ENCODE measurements around the gene GAN.

DNA sequence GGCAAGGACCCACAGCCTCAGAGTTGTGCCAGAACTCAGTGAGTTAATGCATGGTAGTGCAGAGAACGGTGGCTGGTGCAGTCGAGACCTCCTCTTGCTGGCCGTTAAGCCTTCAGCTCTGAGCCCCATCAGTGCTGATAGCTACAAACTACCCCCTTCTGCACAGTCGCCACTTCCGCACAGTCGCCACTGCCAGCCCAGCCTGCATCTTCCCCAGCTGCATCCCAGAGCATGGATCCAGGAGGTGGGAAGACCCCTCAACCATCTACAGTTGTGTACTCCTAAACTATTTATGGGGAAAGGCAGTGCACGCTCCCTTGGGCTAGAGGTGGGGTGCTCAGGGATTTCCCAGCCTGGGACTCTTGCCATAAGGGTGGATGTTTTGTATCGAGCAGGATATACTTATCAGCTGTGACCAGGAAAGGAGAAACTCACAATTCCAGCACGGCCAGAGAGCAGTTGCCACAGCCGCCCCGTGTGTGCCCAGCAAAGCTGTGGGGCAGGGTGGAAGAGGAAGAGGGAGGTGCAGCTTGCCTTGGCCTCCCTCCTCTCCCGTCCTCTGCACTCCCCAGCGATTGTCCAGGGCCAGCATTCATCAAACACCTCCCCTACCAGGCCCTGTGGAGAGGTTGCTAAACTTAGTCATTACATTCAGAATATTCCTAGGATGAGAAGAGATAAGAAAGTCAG lies 80.3 kb downstream of the GAN start:
- no peak for TF ChIP-seq ZZZ3 (IDR thresholded peaks at IDR 0.05)
- no peak for TF ChIP-seq FOSL1 (tag; conservative IDR thresholded peaks at IDR 0.05)
- TF ChIP-seq SMARCE1 (IDR thresholded peaks at IDR 0.05) = no peak
- no peak for TF ChIP-seq SMAD3 (CRISPR knock-in tag; conservative IDR thresholded peaks at IDR 0.05)
- no peak for TF ChIP-seq SAP30 (IDR thresholded peaks at IDR 0.05; ENCODE audit: borderline replicate concordance, insufficient read depth, low read depth, low read length, poor library complexity, severe bottlenecking)
- TF ChIP-seq, protein P1, sequence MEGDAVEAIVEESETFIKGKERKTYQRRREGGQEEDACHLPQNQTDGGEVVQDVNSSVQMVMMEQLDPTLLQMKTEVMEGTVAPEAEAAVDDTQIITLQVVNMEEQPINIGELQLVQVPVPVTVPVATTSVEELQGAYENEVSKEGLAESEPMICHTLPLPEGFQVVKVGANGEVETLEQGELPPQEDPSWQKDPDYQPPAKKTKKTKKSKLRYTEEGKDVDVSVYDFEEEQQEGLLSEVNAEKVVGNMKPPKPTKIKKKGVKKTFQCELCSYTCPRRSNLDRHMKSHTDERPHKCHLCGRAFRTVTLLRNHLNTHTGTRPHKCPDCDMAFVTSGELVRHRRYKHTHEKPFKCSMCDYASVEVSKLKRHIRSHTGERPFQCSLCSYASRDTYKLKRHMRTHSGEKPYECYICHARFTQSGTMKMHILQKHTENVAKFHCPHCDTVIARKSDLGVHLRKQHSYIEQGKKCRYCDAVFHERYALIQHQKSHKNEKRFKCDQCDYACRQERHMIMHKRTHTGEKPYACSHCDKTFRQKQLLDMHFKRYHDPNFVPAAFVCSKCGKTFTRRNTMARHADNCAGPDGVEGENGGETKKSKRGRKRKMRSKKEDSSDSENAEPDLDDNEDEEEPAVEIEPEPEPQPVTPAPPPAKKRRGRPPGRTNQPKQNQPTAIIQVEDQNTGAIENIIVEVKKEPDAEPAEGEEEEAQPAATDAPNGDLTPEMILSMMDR (IDR thresholded peaks at IDR 0.05 in 2 of 3, conservative IDR thresholded peaks at IDR 0.05 in 1 of 3; ENCODE audit: insufficient read depth in 2 of 3, low read depth in 1 of 3, low read length in 3 of 3) = no peak
- TF ChIP-seq ZBTB1 (CRISPR knock-in tag; IDR thresholded peaks at IDR 0.05; ENCODE audit: borderline replicate concordance, low read depth) = no peak
- TF ChIP-seq TEAD1 (CRISPR knock-in tag; IDR thresholded peaks at IDR 0.05) = no peak
- TF ChIP-seq SIN3A (IDR thresholded peaks at IDR 0.05; ENCODE audit: borderline replicate concordance in 2 of 2, control insufficient read depth in 1 of 2, low read depth in 2 of 2, low read length in 2 of 2) = no peak
- TF ChIP-seq, protein P2, sequence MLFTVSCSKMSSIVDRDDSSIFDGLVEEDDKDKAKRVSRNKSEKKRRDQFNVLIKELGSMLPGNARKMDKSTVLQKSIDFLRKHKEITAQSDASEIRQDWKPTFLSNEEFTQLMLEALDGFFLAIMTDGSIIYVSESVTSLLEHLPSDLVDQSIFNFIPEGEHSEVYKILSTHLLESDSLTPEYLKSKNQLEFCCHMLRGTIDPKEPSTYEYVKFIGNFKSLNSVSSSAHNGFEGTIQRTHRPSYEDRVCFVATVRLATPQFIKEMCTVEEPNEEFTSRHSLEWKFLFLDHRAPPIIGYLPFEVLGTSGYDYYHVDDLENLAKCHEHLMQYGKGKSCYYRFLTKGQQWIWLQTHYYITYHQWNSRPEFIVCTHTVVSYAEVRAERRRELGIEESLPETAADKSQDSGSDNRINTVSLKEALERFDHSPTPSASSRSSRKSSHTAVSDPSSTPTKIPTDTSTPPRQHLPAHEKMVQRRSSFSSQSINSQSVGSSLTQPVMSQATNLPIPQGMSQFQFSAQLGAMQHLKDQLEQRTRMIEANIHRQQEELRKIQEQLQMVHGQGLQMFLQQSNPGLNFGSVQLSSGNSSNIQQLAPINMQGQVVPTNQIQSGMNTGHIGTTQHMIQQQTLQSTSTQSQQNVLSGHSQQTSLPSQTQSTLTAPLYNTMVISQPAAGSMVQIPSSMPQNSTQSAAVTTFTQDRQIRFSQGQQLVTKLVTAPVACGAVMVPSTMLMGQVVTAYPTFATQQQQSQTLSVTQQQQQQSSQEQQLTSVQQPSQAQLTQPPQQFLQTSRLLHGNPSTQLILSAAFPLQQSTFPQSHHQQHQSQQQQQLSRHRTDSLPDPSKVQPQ (CRISPR knock-in tag; IDR thresholded peaks at IDR 0.05; ENCODE audit: borderline replicate concordance) = no peak
- TF ChIP-seq SPI1 (IDR thresholded peaks at IDR 0.05; ENCODE audit: borderline replicate concordance, low read depth, low read length) = no peak
- TF ChIP-seq, protein P3, sequence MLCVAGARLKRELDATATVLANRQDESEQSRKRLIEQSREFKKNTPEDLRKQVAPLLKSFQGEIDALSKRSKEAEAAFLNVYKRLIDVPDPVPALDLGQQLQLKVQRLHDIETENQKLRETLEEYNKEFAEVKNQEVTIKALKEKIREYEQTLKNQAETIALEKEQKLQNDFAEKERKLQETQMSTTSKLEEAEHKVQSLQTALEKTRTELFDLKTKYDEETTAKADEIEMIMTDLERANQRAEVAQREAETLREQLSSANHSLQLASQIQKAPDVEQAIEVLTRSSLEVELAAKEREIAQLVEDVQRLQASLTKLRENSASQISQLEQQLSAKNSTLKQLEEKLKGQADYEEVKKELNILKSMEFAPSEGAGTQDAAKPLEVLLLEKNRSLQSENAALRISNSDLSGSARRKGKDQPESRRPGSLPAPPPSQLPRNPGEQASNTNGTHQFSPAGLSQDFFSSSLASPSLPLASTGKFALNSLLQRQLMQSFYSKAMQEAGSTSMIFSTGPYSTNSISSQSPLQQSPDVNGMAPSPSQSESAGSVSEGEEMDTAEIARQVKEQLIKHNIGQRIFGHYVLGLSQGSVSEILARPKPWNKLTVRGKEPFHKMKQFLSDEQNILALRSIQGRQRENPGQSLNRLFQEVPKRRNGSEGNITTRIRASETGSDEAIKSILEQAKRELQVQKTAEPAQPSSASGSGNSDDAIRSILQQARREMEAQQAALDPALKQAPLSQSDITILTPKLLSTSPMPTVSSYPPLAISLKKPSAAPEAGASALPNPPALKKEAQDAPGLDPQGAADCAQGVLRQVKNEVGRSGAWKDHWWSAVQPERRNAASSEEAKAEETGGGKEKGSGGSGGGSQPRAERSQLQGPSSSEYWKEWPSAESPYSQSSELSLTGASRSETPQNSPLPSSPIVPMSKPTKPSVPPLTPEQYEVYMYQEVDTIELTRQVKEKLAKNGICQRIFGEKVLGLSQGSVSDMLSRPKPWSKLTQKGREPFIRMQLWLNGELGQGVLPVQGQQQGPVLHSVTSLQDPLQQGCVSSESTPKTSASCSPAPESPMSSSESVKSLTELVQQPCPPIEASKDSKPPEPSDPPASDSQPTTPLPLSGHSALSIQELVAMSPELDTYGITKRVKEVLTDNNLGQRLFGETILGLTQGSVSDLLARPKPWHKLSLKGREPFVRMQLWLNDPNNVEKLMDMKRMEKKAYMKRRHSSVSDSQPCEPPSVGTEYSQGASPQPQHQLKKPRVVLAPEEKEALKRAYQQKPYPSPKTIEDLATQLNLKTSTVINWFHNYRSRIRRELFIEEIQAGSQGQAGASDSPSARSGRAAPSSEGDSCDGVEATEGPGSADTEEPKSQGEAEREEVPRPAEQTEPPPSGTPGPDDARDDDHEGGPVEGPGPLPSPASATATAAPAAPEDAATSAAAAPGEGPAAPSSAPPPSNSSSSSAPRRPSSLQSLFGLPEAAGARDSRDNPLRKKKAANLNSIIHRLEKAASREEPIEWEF (CRISPR knock-in tag; IDR thresholded peaks at IDR 0.05) = no peak
- TF ChIP-seq ETS1 (conservative IDR thresholded peaks at IDR 0.05; ENCODE audit: control insufficient read depth, low read depth, low read length) = no peak
- no peak for TF ChIP-seq POLR2AphosphoS5 (IDR thresholded peaks at IDR 0.05; ENCODE audit: control insufficient read depth, insufficient read depth, low read depth, low read length)
